Stimulated activated CD4-positive, alpha-beta T cell treated with anti-CD3 and anti-CD28 coated beads, Interleukin-15, amount 100 ng/mL, for 24 hours (primary cell): ENCODE results near the gene GNG7.
A peak's percentile ranks its signal among the peaks of the same experiment; 100 is the strongest.
"Not testable (repeated sequence)": the region's sequence is repeated elsewhere in the genome, so short reads cannot be mapped to it uniquely, and the experiment has no call there.

ENCODE experiments used
- DNase-seq: peaks from one replicate; pipeline ENCODE4 v3.0.0-alpha.2; 2020

The GNG7 gene

GRCh38 chr19:2668175-2668763, 34.2 kb downstream of the GNG7 start:
- no peak for DNase-seq

DNA sequence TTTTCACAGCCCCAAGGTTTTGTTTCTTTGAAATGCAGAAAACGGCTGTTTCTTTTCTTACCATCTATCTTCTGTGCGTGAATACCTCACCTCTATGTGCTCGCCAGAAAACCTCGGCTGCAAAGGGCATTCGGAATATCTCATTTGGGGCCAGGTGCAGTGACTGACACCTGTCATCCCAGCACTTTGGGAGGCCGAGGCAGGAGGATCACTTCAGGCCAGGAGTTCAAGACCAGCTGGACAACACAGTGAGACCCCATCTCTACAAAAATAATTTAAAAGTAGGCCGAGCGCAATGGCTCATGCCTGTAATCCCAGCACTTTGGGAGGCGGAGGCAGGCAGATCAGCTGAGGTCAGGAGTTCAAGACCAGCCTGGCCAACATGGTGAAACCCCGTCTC, 35.1 kb downstream of the GNG7 start:
- DNase-seq = not testable (repeated sequence)

DNA sequence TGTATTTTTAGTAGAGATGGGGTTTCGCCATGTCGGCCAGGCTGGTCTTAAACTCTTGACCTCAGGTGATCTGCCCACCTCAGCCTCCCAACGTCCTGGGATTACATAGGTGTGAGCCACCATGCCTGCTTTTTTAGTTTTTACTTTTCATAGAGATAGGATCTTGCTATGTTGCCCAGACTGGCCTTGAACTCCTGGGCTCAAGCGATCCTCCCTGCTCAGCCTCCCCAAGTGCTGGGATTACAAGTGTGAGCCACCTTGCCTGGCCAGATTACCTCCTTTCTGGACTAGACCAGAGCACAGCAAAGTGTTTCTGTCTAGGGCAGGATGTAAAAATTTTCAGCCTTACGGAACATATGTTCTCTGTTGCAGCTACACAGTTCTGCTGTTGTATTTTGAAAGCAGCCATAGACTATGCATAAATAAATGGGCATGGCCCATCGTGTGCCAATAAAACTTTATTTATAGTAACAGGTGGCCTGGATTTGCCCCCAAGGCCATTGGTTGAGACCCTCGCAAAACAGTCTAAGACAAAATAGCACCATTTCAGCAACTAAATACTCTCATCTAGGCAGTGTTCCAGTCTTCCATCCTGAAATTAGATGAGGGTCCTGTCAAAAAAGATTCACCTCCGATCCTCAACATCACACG, 36.0 kb downstream of the GNG7 start:
- no peak for DNase-seq

GRCh38 chr19:2665103-2665502, 37.4 kb downstream of the GNG7 start:
- no peak for DNase-seq

DNA sequence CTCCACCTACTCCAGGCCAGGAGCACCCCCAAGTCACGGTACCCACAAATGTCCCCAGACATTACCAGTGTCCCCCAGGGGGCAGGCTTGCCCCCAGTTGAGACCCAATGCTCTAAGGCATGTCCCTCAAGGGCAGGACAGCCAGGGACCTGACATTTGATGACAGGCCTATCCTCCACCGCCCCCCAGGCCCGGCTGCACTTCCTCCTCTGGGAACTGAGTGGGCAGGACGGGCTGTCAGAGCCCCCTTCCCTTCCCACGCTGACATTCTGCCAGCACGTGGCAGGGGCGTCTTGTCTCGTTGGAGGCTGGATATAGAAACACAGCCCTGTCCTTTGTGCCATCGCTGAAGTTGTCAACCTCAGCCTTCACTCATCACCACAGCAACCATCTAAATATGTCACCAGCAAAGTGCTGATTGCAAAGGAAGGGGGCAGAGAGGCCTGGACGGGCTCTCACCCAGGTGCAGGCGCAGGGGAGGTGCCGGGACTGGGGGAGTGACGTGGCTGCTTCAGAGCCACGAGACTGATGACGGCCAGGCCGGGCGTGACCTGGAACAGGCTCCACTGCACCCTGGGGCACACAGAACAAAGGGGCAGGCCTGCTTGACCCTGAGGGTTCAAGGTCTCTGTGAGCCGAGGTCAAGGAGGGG, 38.4 kb downstream of the GNG7 start:
- no peak for DNase-seq

GRCh38 chr19:2661615-2662014, 40.9 kb downstream of the GNG7 start:
- peak; percentile 47 for DNase-seq

GRCh38 chr19:2659856-2660432, 42.5 kb downstream of the GNG7 start:
- no peak for DNase-seq

DNA sequence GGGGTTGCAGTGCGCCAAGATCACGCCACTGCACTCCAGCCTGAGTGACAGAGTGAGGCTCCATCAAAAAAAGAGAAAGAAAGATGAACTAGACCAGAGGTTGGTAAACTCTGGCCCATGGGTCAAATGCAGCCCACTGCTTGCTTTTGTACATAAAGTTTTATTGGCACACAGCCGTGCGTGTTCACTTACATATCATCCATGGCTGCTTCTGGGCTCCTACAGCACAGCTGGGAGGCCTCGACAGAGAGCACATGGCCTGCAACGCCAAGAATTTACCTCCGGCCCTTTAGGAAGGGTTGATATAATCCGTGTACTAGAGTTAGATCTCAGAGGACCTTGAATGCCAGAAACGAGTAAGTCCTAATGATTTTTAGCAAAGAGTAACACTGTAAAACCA, 46.0 kb downstream of the GNG7 start:
- no peak for DNase-seq

GRCh38 chr19:2653710-2654707, 48.5 kb downstream of the GNG7 start:
- no peak for DNase-seq

GRCh38 chr19:2653218-2653617, 49.3 kb downstream of the GNG7 start:
- DNase-seq = no peak

GRCh38 chr19:2652504-2653099, 49.9 kb downstream of the GNG7 start:
- no peak for DNase-seq

DNA sequence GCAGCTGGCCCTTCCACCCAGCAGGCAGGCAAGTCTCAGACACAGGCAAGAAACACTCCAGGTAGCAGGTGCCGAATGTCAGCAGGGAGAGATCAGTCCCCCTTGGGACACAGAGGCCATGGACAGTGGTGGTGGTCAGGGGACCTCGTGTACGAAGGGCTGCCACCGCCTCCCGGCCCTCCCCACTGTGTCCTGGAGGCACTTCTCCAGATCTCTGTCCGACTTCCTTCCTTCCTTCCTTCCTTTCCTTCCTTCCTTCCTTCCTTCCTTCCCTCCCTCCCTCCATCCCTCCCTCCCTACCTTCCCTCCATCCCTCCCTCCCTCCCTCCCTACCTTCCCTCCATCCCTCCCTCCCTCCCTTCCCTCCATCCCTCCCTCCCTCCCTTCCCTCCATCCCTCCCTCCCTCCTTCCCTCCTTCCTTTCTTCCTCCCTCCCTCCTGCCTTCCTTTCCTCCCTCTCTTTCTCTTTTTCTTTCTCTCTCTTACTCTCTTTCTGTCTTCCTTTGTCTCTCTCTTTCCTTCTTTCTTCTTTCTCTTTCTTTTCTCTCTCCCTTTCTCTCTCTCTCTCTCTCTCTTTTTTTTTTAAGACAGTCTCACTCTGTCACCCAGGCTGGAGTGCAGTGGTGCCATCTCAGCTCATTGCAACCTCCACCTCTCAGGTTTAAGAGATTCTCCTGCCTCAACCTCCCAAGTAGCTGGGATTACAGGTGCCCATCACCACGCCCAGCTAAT, 51.3 kb downstream of the GNG7 start:
- DNase-seq = not testable (repeated sequence)

DNA sequence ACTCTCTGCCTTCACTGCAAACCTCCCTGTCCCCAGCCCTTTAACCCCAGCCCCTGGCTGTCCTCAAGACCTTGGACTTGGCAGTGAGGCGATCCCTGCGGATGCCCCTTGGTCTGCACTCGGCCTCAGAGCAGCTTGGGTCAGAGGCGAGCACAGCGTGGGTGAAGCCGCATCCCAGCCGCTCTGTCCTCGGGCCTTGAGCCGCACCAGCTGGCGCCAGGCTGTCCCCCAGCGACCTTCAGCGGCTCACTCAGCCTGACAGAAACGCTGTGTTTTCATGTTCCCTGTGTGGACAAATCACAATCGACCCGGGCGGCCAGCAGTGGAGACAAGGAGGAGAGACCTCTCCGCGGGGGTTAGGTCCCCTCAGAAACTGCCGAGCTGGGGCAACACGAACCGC, 52.0 kb downstream of the GNG7 start:
- no peak for DNase-seq

GRCh38 chr19:2648528-2648937, 54.0 kb downstream of the GNG7 start:
- peak; percentile 83 for DNase-seq

GRCh38 chr19:2648099-2648498, 54.4 kb downstream of the GNG7 start:
- DNase-seq = no peak

DNA sequence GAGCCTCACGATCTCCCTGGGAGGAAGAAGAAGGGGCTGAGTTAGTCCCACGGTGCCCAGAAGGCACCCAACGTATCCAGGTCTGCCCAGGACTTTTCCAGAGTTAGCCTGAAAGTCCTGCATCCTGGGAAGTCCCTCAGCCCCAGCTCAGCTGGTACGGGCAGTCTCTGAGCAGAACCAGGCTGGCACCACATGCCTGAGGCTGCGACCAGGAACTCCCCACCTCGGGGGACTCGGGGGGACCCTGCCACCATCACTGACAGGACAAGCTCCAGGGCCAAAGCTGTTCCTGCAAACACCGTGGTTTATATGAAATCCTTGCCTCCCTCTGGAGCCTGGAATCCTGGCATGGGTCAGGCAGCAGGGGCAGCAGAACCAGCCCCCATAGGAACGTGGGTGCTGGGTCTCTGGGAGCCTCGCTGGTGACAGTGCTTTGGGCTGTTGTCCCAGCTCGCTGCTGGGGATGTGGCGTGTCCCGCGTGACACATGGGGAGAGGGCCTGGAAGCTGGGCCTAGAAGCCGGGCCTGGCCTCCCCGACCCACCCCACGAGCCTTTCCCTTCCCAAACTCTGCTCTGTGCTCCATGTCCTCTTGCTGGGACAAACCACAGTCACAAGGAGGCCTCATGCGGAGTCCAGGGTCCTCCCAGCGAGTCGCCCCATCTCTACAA, 55.5 kb downstream of the GNG7 start:
- no peak for DNase-seq

DNA sequence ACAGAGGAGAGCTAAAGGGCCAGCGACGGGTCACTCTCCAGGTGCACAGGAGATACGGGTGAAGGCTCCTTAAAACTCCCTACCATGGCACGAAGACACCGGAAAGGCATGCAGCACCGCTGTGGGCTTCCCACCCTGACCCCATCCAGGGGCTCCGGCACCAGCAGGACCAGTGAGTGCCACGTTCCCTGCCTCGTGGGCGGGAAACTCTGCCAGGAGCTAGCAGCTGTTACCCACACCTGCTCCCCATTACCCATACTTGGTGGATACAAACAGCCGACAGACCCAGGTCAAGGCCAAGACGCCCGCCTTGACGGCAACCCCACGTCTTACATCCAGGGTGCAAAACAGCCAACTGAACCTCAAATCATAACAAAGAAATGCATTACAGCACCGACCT, 56.7 kb downstream of the GNG7 start:
- DNase-seq = no peak

GRCh38 chr19:2643123-2643737, 59.3 kb downstream of the GNG7 start:
- DNase-seq = not testable (repeated sequence)

GRCh38 chr19:2641332-2641698, 61.2 kb downstream of the GNG7 start:
- DNase-seq = no peak

- no peak for DNase-seq
Measured at GRCh38 chr19:2640563-2641331, 61.7 kb downstream of the GNG7 start.
